Stimulated activated effector memory CD8-positive, alpha-beta T cell treated with anti-CD3 and anti-CD28 coated beads, Interleukin-12 subunit alpha, Interleukin-12 subunit beta, amount 100 ng/mL, for 72 hours (primary cell): ENCODE measurements around the gene CHAD.
A peak's percentile ranks its signal among the peaks of the same experiment; 100 is the strongest.
"Not testable (repeated sequence)": the region's sequence is repeated elsewhere in the genome, so short reads cannot be mapped to it uniquely, and the experiment has no call there.

Experiments used
- ATAC-seq: fragments of 150-1000 bp; cut with Tn5 transposase; 2 replicates; pipeline ENCODE4 v1.10.0; 2021
- DNase-seq, 2 donors: peaks; one replicate each; pipeline ENCODE4 v3.0.0; 2021 to 2022; ENCODE audit warnings: low spot score in 2 of 2
- H3K27ac Mint-ChIP-seq: one replicate; pipeline ENCODE4 v1.8.0; 2022; ENCODE audit warnings: mild to moderate bottlenecking, mixed read lengths
- H3K36me3 Mint-ChIP-seq: one replicate; pipeline ENCODE4 v1.8.0; 2022; ENCODE audit warnings: mild to moderate bottlenecking, mixed read lengths
- H3K4me1 Mint-ChIP-seq: one replicate; pipeline ENCODE4 v1.8.0; 2022; ENCODE audit warnings: mixed read lengths
- H3K4me3 Mint-ChIP-seq: one replicate; pipeline ENCODE4 v1.8.0; 2022; ENCODE audit warnings: mild to moderate bottlenecking, mixed read lengths
- H3K9me3 Mint-ChIP-seq: one replicate; pipeline ENCODE4 v1.8.0; 2022; ENCODE audit warnings: mixed read lengths

CHAD gene

GRCh38 chr17:50423553-50424159 lies 45.0 kb downstream of the CHAD start:
- Mint-ChIP-seq H3K27ac (no peak overlapping the region), H3K4me1 (peaks cover 40% of the 10 kb centered on the region), H3K9me3 (peaks cover 2% of the 10 kb centered on the region), H3K4me3 (no peak overlapping the region), H3K36me3 (no peaks in the 10 kb centered on the region)
- no peak for ATAC-seq
- no peak for DNase-seq

- no peak overlapping the region for H3K4me3 Mint-ChIP-seq
- peaks cover 2% of the 10 kb centered on the region for H3K9me3 Mint-ChIP-seq
- peaks cover 37% of the 10 kb centered on the region for H3K4me1 Mint-ChIP-seq
- H3K27ac Mint-ChIP-seq, result no peak overlapping the region
- ATAC-seq (no peak), DNase-seq (no peak)
- H3K36me3 Mint-ChIP-seq, result no peaks in the 10 kb centered on the region
These were observed 45.9 kb downstream of the CHAD start for GRCh38 chr17:50422738-50423137.

GRCh38 chr17:50421308-50422051 lies 47.2 kb downstream of the CHAD start:
- no peaks in the 10 kb centered on the region for H3K36me3 Mint-ChIP-seq
- H3K4me1 Mint-ChIP-seq, result peaks cover 25% of the 10 kb centered on the region
- H3K4me3 Mint-ChIP-seq, result peak overlapping the region; percentile 54
- peaks cover 2% of the 10 kb centered on the region for H3K9me3 Mint-ChIP-seq
- peak overlapping the region; percentile 88 for H3K27ac Mint-ChIP-seq
- no peak for DNase-seq
- peak; percentile 22 for ATAC-seq

GRCh38 chr17:50420419-50421112 lies 48.1 kb downstream of the CHAD start:
- no peaks in the 10 kb centered on the region for H3K36me3 Mint-ChIP-seq
- H3K4me1 Mint-ChIP-seq, result peaks cover 21% of the 10 kb centered on the region
- DNase-seq (no peak), ATAC-seq (no peak)
- H3K4me3 Mint-ChIP-seq, result peak overlapping the region; percentile 54
- H3K27ac Mint-ChIP-seq, result peak overlapping the region; percentile 88
- H3K9me3 Mint-ChIP-seq, result peaks cover 2% of the 10 kb centered on the region

GRCh38 chr17:50419577-50419976 lies 49.1 kb downstream of the CHAD start:
- not testable (repeated sequence) for DNase-seq, H3K4me3 Mint-ChIP-seq, H3K9me3 Mint-ChIP-seq, H3K36me3 Mint-ChIP-seq, H3K27ac Mint-ChIP-seq, ATAC-seq
- peaks cover 15% of the 10 kb centered on the region for H3K4me1 Mint-ChIP-seq

- H3K4me1 Mint-ChIP-seq, result peaks cover 5% of the 10 kb centered on the region
- DNase-seq, result no peak
- no peak for ATAC-seq
- no peaks in the 10 kb centered on the region for H3K36me3 Mint-ChIP-seq
- no peak overlapping the region for H3K4me3 Mint-ChIP-seq
- H3K9me3 Mint-ChIP-seq, result peaks cover 2% of the 10 kb centered on the region
- H3K27ac Mint-ChIP-seq, result no peak overlapping the region
These were observed 53.9 kb downstream of the CHAD start for GRCh38 chr17:50414808-50415207.
